Activated T-cell treated with anti-CD3 and anti-CD28 coated beads, Interleukin-2, amount 50 U/mL, for 48 hours (primary cell): ENCODE measurements around the gene KRTDAP.
"Not testable (repeated sequence)": the region's sequence is repeated elsewhere in the genome, so short reads cannot be mapped to it uniquely, and the experiment has no call there.

Experiments
- DNase-seq, 2 experiments: peaks; one replicate each; pipeline ENCODE4 v3.0.0-alpha.2; 2020

Gene KRTDAP

DNA sequence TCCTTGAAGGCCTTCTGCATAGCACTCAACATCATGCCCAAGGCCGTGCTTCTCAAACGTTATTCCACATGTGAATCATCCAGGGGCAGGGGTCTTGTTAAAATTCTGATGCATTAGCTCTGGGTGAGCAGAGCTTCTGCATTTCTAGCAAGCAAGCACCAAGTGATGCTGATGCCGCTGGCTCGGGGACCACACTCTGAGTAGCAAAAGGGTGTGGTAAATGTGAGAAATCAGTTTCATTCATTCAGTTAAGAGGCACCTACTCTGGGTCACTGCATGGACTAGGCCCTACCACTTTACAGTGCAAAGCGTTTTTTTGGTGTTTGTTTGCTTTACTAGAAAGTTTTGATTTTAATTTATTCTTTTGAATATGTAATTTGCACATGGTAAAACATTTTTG is 7.2 kb downstream of the KRTDAP start:
- no peak for DNase-seq

DNA sequence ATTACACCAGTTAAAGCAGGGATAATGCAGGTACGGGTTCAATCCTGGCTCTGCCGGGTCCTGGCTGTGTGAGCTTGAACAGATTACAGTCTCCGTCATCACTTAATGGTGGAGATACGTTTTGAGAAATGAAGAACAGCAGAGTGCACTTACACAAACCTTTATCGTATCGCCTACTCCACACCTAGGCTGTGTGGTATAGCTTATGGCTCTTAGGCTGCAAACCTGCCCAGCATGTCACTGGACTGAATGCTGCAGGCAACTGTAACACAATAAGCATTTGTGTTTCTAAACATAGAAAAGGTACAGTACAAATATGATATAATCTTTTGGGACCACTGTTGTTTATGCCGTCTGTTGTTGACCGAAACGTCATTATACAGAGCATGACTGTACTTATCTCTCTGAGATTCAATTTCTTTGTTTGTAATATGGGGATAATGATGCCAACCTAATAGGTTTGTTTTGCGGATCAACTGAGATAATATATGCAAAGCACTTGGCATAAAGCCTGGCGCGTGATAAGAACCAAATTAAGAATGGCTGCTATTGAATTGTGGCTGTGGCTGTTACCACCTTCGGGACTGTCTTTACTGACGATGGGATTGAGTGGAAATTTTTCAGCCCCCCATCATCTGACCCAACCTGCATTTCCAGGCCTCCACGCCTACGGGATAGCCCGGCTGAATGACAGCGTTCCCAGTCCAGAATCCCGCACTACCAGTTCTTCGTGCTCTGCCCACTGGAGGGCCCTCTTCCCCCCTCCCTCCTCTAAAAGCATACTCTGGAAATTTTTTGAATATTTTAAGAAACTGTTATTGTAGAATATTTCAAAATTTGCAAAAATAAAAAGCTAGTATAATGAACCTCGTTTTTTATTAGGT is 11.2 kb downstream of the KRTDAP start:
- no peak for DNase-seq

DNA sequence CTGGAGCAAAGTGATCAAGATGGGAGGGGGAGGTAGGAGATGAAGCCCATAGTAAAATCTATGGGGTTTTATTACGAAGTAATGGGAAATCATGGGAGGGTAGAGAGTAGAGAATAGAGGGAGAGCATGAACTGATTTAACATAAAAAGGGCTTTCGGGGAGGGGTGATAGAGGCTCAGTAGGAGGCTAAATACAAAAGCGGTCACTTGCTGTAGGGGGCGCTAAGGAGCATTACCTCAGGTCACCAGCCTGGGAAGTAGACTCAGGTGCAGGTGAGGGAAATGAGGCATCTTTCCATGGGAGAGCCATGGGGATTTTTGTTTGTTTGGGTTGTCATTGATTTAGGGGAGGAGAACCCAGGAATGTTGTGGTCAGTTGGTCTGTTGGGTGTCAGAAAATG is 14.1 kb downstream of the KRTDAP start:
- DNase-seq, result peak; percentile 33 to 45

DNA sequence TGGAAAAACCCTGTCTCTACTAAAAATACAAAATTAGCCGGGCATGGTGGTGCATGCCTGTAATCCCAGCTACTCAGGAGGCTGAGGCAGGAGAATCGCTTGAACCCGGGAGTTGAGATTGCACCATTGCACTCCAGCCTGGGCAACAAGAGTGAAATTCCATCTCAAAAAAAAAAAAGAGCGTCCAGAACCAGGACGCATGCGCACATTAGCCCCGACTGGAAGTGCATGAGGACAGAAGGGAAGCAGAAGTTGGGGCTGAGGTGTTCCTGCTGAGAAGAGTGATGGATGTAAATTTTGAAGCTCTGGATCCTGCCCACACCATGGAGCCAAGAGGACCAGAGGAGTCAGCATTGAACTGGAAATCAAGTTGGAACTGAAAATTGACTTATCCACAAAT is 15.7 kb downstream of the KRTDAP start:
- not testable (repeated sequence) for DNase-seq

DNA sequence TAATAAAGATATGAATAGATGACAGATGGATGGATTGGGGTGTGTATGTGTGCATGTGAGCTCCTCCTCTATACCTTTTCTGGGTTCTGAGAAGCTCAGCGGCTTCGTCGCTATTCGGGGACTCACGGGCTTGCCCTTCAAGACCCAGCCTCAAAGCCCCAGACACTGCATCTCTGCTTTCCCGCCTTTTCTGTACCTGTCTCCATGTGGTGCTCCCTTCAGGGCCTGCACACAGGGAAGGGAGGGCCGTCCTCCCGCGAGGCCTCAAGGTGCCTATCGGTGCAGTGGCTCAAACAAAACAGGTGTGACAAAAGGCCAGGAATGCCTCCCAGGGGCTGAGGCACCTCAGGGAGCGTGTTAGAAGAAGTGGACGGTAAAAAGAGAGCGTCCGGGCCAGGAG is 16.2 kb downstream of the KRTDAP start:
- DNase-seq, result no peak

DNA sequence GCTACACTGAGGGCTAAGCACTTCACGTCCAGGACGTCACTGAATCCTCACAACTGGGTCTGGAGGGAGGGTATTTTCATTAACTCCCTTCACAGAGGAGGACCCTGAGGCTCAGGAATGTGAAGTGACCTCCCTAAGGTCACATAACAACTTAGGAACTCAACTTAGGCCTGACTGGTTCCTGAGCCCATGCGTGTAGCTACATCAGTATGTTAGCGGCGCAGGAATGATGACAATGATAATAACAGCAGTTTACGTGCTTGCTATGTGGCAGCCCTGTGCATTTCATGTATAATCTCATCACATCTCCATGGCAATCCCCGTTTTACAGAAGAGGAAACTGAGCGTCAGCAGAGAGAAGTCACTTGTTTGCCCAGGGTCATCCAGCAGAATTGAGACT is 18.3 kb downstream of the KRTDAP start:
- DNase-seq, result no peak

DNA sequence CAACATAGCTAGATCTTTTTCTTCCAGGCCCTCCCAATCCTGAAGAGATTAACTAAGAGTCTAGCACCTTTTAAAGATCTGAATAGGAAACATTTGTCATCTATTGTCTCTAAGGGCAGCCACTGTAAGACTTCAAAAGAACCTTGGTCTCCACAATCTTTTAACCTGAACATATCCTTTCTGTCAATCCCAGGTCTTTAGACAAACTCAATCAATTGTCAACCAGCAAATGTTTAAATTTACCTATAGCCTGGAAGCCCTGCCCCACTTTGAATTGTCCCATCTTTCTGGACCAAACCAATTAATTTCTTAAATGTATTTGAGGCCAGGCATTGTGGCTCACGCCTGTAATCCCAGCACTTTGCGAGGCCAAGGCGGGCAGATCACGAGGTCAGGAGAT is 19.2 kb downstream of the KRTDAP start:
- DNase-seq, result not testable (repeated sequence)

DNA sequence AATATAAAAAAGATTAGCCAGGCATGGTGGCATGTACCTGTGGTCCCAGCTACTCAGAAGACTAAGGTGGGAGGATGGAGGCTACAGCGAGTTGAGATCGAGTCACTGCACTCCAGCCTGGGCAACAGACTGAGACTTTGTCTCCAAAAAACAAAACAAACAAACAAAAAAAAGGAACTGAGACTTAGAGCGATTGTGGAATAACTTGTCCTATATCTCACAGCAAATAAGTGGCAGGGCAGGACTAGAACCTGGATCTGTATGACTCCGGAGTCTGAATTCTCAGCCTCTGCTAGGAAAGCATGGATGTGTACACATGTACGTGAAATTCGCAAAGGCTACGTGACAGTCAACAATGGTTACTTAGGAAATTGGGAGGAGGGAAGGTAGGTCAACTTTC is 20.1 kb downstream of the KRTDAP start:
- DNase-seq, result no peak

DNA sequence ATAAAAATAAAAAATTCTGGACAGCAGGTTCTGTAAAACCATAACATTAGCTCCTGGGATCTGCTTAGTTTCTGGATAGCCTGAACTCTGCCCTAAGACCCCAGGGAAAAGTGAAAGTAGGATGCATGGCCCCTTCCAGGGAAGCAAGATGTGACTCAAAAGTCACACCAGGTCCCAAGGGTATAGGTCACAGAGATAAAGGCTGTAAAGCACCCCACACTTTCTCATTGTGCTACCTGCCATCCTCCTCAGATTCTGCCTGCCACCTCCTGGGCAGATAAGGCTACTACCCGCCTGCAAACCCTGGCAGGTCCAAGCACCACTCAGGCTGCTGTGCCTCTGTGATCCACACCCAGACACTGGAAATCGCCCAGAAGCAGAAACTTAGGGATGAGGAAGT is 21.6 kb downstream of the KRTDAP start:
- DNase-seq, result peak; percentile 68 to 75

DNA sequence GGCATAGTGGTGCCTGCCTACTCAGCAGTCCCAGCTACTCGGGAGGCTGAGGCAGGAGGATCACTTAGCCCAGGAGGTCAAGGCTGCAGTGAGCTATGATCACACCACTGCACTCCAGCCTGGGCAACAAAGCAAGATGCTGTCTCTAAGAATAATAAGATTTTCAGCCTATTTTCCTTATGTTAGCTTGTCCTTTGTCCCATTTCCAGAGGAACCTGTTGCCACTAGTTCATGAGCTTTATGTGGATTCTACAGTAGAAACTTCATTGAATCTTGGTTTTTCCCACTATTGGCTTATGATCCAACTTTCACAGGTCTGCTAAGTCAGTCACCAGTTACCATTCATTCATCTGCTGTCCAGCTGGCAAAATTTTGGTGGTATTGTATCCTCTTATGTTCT is 24.0 kb downstream of the KRTDAP start:
- DNase-seq, result no peak

DNA sequence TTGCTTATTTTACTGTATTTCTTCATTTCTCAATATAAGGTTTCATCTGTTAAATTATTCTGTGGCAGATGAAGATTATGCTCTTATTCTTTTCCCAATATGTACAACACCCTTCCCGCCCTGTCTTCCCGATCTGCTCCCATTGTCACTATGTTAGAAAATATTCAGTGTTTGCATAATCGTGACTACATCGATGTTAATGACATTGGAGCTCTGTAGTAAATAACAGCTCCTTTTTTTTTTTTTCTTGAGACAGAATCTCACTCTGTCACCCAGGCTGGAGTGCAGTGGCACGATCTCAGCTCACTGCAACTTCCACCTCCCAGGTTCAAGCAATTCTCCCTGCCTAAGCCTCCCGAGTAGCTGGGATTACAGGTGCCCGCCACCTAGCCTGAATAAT is 27.3 kb downstream of the KRTDAP start:
- not testable (repeated sequence) for DNase-seq

DNA sequence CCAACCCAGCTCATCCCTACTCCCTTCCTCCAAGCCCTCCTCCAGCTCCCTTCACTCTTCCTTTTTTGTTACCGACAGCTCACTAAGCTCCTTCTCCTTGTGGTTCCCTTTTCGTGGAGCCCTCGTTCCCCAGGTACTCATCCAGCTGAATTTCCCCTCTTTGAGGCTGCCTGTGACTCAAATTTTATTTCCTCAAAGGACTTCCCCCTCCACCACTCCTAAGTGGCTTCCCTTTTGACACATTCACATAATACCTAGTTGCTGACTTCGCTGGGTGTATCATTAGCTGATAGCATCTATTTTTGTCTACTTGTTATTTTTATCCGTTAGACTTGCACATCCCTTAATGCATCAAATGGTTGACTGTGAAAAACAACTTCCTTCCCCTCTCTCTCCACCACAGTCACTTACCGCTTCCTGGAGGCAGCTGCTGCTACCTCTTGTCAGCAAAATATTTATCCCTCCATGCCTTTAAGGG is 27.7 kb downstream of the KRTDAP start:
- peak in 1 of 2 experiments; percentile 28 for DNase-seq

DNA sequence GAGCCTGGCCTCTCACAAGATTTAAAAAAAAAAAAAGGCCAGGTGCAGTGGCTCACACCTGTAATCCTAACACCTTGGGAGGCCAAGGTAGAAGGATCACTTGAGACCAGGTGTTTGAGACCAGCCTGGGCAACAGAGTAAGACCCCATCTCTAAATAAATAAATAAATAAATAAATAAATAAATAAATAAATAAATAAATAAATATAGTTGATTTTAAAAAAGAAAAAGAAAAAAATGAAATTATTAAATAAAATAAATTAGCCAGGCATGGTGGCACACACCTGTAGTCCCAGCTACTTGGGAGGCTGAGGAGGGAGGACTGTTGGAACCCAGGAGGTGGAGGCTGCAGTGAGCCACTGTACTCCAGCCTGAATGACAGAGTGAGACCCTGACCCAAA is 28.5 kb downstream of the KRTDAP start:
- not testable (repeated sequence) for DNase-seq

DNA sequence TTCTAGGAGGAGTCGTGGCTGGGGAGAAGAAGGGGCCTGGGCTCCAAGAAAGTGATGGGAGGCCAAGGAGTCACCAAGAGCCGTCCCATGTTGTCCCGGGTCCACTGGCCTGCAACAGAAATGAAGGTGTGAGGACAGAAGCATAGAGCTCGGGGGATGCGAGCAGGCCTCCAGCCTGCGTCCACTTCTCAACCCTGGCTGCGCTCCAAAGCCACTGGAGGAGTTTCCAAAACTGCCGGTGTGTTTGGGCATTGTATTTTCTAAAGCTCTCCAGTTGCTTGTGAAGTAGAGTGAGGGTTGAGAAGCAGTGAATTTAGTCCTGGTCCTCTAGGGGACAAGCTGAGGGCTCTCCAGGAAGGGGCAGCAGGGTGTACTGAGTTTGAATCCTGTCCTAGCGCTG is 29.2 kb downstream of the KRTDAP start:
- DNase-seq, result no peak

DNA sequence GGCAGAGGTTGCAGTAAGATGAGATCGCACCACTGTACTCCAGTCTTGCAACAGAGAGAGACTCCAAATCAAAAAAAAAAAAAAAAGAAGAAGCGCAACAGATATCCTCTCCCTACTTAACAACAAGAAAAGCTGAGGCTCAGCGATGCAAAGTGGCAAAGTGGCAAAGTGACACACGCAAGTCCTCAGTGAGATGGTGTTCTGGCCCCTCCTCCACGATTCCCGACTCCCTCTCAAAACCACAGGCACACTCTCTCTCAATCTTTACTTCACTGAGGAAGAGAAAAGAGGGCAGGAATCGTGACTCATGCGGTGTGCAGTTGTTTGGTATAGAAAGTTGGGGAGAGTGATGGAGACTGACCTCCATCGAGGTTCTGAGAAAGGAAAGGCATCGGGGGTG is 29.7 kb downstream of the KRTDAP start:
- DNase-seq, result no peak

DNA sequence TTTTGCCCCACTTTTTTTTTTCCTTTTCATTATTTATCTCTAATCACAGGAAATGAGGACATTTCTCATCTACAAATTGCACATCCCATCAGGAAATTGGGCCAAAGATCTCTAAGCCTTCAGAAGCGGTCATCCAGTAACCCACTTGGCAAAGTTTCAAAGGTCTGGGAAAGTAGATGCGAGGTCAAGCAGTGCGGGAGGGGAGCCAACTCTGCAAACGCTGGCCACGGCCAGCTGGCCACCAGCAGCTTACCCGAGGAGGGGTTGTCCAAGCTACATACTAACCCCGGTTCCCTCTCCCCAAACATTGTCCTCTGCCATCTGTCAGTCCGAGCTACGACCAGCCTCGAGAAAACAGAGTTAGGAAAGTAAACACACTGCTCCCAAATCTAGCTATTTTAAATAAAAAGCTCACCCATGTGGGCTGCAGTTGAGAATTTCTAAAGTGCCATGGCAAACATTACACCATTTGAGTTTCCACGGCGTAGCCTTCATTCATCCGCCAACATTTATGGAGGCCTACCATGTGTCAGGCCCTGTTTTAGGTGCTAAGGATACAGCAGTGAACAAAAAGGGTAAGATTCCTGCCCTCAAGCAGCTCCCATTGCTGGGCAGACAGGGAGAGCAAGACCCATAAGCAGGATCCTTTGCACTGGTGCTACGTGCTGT is 30.7 kb downstream of the KRTDAP start:
- no peak for DNase-seq

DNA sequence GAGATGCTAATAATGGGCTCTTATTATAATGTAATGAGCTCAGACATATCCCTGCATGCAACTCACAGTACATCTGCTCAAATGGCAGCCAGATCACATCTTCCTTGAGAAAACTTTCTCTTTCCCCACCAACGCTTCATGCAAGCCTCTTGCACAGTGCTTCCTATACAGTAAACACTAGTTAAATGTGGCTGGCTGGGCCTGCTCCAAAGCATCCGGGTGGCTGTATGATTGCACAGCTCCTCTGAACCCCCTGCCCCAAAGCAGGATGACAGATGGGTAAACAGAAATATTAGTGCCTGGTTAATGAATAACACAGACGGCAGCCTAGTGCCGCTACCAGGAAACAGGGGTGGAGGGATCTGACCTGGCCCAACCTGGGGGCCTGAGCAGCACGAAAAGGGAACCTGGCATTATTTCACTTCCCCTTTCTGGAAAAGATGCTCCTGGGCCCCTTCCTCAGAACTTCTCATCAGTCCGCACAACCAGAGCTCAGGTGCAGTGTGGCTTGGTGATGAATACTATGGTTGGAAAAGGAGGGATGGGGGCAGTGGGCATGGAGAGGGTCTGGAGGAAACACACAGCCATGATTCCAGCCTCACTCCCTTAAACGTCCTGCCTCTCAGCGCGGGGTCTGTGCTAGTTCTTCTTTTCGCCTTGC is 31.4 kb downstream of the KRTDAP start:
- no peak for DNase-seq

DNA sequence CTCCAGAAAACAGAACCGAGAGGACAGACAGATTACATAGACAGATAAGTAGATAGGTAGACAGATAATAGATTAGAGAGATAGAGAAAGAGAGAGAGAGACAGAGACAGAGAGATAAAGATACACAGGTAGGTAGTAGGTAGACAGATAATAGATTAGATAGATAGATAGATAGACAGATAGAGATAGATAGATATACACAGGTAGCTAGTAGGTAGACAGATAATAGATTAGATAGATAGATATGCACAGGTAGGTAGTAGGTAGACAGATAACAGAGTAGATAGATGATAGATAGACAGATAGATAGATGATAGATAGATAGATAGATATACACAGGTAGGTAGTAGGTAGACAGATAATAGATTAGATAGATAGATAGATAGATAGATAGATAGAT is 32.1 kb downstream of the KRTDAP start:
- DNase-seq, result no peak

DNA sequence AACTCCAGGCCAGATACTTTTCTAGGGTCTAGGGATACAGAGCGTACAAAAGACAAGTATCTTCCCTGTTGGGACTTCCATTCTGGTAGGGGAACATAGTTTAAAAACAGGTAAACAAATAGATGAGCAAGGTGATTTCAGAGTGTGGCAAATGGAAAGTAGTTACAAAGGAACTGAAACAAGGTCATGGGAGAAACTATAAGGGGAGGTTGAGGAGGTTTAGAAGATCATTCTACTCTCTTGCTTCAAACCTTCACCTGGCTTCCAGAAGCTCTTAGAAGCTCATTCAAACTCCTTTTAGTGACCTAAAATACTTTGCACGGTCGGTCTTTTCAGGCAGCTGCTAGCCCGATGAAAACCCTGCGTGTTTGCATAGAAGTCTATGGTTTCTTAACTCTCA is 33.1 kb downstream of the KRTDAP start:
- no peak for DNase-seq

DNA sequence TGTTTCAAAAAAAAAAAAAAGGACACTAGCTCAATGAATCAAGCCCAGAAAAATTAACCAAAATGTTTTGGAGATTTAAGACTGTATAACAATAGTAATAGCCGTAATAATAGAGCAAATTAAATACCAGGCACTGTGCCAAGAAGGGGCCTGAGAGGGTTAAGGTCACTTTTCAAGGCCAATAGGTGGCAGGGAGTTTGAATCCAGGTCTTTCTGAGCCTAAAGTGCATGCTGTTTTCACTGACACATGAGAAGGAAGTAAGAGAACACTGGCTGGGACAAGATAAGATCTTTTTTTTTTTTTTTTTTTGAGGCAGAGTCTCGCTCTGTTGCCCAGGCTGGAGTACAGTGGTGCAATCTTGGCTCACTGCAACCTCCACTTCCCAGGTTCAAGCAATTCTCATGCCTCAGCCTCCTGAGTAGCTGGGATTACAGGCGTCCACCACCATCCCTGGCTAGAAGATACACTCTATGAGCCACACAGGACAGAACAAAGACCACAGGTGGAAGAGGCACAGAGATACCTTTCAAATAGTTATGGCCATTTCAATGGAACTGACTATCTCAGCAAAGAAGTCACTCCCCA is 34.6 kb downstream of the KRTDAP start:
- no peak for DNase-seq

DNA sequence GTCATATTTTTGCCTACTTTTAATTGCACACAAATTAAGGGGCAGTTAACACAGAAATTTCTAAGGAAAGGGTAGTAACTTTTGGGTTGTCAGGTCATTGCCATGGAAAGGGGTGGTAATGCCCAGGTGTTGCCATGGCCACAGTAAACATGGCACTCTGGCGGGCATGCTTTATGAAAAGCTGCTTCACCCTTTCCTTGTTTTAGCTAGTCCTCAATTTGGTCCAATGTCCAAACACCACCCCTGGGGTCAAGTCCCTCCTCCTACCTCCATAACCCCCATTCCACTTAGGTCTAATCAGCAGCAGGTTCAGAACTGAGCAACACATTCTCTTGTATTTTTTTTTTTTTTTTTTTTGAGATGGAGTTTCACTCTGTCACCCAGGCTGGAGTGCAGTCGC is 35.6 kb downstream of the KRTDAP start:
- DNase-seq, result no peak

DNA sequence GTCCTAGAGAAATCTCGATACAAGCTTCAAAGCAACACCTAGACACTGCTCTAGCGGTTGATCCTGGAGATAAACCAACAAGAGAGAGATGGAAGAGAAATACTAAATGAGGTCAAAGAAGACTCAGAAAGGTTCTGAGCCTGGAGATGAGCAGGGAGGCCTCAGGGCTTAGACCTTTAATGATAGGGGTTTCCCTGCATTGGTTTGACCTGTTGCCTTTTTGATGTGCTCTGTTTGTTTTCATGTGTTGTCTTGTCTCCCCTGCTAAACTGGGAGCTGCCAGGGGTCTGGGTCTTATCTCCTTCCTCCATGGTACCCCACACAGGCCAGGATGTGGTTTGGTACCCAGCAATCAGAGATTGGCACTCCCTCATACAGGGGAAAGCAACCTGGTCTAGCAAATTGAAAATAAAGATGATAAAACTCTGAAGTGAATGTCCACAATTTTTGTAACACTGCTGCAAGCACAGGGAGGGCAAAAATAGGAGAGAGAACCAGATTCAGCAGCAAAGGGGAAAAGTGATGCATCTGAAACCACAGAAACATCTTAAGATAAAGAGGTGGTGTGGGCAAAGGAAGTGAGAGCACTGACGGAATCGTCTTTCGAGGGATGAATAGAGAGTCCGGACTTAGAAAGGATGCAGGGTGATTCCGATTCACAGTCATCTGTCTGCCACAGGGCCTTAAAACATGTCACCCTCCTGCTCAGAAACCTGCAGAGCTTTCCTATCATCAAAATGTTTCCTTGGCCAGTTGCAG is 38.7 kb downstream of the KRTDAP start:
- DNase-seq, result peak; percentile 41 to 43
